GM19238 (cell line): Measurements from ENCODE around the gene CLEC16A.

Experiments used
- DNase-seq: peaks from one replicate; pipeline ENCODE4 v3.0.0; 2011; ENCODE audit warnings: low spot score; ENCODE audit not compliant: insufficient read length

Gene CLEC16A

DNA sequence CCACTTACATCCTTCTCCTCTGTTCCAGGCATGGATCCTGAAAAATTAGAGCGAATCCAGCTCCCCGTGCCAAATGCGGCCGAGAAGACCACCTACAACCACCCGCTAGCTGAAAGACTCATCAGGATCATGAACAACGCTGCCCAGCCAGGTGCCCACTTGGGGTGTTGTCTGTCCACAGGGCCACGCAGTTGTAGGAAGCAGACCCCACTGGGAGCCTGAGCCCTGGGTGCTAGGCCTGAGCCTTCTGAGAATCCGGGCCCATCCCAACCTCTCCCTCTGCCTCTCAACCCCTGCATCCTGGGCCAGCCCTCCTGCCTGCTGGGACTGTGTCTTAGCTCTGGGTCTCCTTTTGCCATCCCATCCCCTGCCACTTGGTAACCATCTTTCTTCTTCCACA lies 95.4 kb downstream of the CLEC16A start:
- DNase-seq: no peak

- DNase-seq: no peak
Measured at GRCh38 chr16:11042191-11042590, 97.8 kb downstream of the CLEC16A start.

GRCh38 chr16:11045441-11045840 lies 101.1 kb downstream of the CLEC16A start:
- no peak for DNase-seq

GRCh38 chr16:11045846-11046245 lies 101.5 kb downstream of the CLEC16A start:
- no peak for DNase-seq

- no peak for DNase-seq
Measured at GRCh38 chr16:11046382-11046931, 102.1 kb downstream of the CLEC16A start.

GRCh38 chr16:11047057-11047456 lies 102.7 kb downstream of the CLEC16A start:
- no peak for DNase-seq

GRCh38 chr16:11047939-11048800 lies 103.8 kb downstream of the CLEC16A start:
- no peak for DNase-seq

DNA sequence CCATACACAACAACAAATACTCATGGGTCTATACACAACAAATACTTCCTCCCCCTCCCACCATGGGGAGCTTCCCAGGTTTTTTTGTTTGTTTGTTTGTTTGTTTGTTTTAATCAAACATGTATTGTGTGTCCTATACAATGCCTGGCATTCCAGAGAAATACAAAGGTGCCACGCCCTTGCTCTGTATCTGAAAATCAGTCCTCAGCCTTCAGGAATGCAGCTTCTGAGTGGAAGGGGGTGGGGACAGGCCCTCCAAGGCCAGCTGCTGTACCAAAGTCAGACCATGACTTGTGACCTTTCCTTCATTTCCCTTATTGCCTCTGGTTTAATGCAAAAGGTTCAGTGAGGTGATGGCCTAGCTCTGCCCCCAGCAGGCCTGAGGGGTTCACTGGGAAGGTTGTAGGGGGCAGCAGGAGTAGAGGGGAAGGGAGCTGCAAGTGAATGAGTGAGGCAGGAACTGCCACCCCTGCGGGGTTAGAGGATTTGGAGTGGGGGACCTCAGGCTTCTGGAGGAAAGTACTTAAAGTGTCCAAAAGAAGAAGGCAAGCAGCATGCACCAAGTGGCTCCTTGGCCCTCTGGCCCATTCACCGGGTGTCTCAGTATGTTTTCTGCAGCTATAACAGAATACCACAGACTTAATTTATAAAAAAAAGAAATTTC lies 105.2 kb downstream of the CLEC16A start:
- no peak for DNase-seq

- no peak for DNase-seq
Measured at GRCh38 chr16:11050536-11050935, 106.2 kb downstream of the CLEC16A start.

GRCh38 chr16:11050944-11051343 lies 106.6 kb downstream of the CLEC16A start:
- DNase-seq: no peak

DNA sequence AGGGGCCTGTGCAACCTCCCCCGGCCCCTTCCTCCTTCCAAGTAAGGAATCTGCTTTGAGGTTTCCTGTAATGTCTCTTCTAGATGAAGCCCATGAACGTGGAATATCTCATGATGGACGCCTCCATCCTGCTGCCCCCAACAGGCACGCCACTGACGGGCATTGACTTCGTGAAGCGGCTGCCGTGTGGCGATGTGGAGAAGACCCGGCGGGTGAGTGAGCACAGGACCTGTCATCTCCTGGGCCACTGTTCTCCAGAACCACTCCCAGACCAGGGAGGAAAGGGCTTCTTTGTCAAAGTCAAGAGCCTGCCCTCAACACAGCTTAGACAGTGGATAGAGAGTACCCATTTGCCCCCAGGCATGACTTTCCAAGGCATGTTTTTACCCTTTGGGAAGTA lies 107.1 kb downstream of the CLEC16A start:
- no peak for DNase-seq

DNA sequence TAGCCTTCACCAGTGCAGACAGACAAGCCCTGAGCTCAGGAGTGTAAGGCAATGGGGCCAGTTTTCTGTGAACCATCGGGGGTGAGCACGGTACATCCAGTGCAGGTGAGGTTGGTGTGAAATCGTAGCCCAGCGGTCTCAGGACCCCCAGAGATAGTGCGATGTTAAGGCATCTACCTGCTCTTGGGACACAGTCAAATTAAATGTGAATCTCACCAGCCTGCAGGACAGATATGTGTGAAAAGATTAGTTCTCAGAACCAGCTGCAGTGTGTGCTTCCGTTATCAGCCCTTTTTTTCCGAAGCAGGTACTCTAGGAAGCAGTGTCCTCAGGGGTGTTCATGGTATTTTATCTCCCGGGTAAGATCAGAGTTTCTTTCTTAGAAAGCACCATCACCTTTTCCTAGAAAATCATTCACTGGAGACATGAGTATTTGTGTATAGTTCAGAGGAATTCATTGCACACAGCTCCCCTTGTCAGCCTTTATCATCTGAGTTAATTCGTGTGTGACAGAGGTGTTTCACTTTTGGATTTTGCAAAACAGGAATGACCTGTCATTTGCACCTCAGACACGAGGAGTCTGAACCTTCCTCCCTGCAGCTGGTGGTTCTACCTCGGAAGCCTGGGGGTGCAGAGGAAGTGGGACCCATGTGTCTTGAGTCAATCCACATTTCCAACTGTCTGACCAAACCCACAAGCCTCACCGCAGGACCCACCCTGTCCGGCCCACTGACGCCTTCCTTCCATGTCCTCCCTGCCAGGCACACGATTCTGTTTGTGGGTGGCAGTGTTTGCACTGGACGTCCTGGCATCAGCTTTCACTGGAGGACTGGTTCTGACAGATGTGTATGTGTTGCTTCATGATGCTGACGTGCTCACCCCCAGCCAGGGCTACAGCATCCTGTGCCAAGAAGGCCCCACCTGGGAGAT lies 107.8 kb downstream of the CLEC16A start:
- peak; percentile 64 for DNase-seq

DNA sequence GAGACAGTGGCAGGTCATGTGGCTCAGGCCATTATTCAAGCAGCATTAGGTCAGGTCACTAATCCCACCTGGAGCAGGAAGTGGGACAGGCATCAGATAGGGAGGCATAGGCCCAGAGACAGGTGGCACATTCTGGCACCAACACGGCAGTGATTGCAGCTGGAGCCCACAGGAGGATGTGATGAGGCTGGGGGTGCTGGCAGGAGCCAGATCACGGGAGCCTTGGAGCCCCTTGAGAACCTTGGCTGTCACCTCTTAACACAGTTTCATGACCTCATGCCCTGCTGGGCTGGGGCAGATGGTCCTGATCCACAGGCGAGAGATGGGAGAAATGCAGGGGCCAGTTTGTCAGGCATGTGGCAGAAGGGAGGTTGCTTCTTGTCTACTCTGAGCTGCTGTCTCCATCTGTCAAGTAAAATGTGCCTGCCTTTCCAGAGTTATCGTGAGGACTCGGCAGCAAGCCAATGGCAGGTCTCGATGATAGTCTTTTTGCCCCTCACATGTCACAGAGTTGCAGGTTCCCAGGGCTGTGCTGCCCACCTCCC lies 109.6 kb downstream of the CLEC16A start:
- DNase-seq: no peak

- no peak for DNase-seq
Measured at GRCh38 chr16:11056090-11056992, 112.0 kb downstream of the CLEC16A start.

GRCh38 chr16:11056993-11057649 lies 112.8 kb downstream of the CLEC16A start:
- no peak for DNase-seq

GRCh38 chr16:11057711-11058345 lies 113.5 kb downstream of the CLEC16A start:
- no peak for DNase-seq

DNA sequence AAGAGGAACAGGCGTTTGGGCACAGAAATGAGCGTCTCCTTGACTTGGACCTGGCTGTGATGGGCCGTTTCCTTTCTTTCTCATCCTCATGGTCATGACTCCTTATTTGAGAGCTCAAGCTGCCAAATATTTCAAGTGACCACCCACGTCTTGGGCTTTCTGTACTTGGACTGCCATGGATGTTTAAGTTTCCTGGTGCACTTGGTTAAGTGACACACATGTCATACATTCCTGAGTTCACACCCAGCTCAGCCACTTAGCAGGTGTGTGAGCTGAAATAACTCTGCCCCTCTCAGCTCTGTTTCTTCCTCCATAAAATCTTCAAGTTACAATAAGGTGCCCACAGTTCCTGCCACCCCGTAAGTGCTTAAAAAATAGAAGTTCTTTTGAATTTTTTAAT lies 114.5 kb downstream of the CLEC16A start:
- DNase-seq: no peak

DNA sequence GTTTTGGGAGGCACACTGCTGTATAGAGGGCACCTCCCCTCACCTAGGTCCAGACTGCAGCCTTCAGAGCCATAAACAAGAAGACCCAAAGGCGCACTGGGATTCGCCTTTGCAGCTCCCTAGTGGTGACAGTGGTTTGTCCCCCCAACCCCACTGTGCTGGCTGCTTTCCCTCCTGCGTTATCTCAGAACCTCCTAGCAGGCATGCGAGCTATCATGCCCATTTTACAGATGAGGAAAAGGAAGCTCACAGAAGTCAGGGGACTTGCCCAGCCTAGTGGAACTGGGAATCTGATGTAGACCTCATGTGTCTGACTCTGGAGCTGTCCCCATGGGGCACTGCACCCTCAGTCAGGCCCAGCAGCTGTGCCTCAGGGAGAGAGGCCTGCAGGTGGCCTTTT lies 115.2 kb downstream of the CLEC16A start:
- DNase-seq: no peak

DNA sequence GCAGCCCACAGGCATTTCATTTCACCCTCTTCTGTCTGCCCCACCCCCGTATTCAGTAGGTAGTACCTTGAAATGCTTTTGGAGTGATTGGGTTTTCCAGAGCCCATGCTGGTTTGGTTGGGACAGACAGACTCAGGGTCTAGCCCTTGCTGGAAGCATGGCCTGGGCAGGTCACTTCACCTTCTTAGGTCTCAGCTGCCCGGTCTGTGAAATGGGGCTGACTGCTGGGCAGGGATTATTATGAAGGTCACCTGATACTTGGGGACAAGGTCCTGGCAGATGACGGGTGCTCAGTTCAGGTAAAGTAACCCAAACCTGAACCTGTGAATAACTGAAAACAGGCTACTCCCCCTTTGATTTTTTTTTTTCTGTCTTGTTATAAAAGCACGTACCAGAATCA lies 116.0 kb downstream of the CLEC16A start:
- no peak for DNase-seq
